Suprapubic skin (tissue), 3 donors: Measurements from ENCODE around the gene PIGL.

ENCODE experiments used
- CTCF ChIP-seq, 2 donors: fragments of 200-600 bp in 1 of 2; fragments of 450-650 bp in 1 of 2; sonication (generic) in 1 of 2; IDR thresholded peaks; one replicate each; pipeline ENCODE4 v1.5.1; 2016 to 2019; ENCODE audit warnings: antibody characterized with exemption in 2 of 2, mild to moderate bottlenecking in 1 of 2, moderate library complexity in 1 of 2
- POLR2AphosphoS5 ChIP-seq, 3 donors: sonication (generic); formaldehyde crosslinking; IDR thresholded peaks; one replicate each; pipeline ENCODE4 v1.6.1; 2017; ENCODE audit warnings: antibody characterized with exemption in 3 of 3

- TF ChIP-seq CTCF (IDR thresholded peaks at IDR 0.05) (no peak), POLR2AphosphoS5 (IDR thresholded peaks at IDR 0.05) (no peak)
Observed at GRCh38 chr17:16306211-16306610, 89.2 kb downstream of the PIGL start.
